Pancreas (tissue), 10 donors: ENCODE results near the gene ZNF407. TPM values are rescaled to one million over a fixed set of nuclear protein-coding genes. Genes with fewer than 3 reads are reported as not detected.

ENCODE experiments used
- ATAC-seq, 4 donors: fragments of 200-7000 bp; cut with Tn5 transposase; one replicate each; pipeline versions ENCODE4 v1.8.0 to v1.9.1; 2020; ENCODE audit warnings: mild to moderate bottlenecking in 4 of 4, moderate library complexity in 4 of 4
- DNase-seq, 6 donors: peaks; one replicate each; pipeline ENCODE4 v3.0.0-alpha.2; 2020
- FAIRE-seq: peaks from 2 replicates; lab custom pipeline; 2012; peaks lifted over from hg19 to GRCh38; lab: Jason Lieb, UNC
- H3K27ac ChIP-seq, 4 donors: fragments of 200-600 bp; sonication (generic); 1 replicate in 3 of 4; 2 replicates in 1 of 4; pipeline versions ENCODE4 v1.5.0 to v1.8.0; 2020
- H3K27me3 ChIP-seq, 4 donors: fragments of 200-600 bp; one replicate each; pipeline ENCODE4 v1.8.0; 2021
- H3K36me3 ChIP-seq, 3 donors: fragments of 200-600 bp; sonication (generic) in 1 of 3; one replicate each; pipeline versions ENCODE4 v1.5.0 to v1.8.0; 2020 to 2021
- H3K4me1 ChIP-seq, 3 donors: fragments of 200-600 bp; one replicate each; pipeline ENCODE4 v1.8.0; 2021
- H3K4me3 ChIP-seq, 4 donors: fragments of 200-600 bp; sonication (generic) in 2 of 4; one replicate each; pipeline versions ENCODE4 v1.5.0 to v1.8.0; 2020 to 2021
- H3K9me3 ChIP-seq, 4 donors: fragments of 200-600 bp; one replicate each; pipeline ENCODE4 v1.8.0; 2021
- WGBS, 2 donors: extraction: QIAGEN DNeasy Blood & Tissue Kit; methylation state at CpG; one replicate each; pipeline ENCODE4 v1.1.7; 2013; 5-methylcytosine and 5-hydroxymethylcytosine counted together
- intact Hi-C, 3 donors: fragments of 100-400 bp; cut with DNase I; formaldehyde crosslinking; loops; one replicate each; pipeline versions ENCODE4 v1.11.1 to v1.14.2; 2022
- polyA plus RNA-seq, 2 donors: library from polyadenylated mRNA; stranded (reverse); fragments of 200-250 nt; gene quantifications; one replicate each; pipeline ENCODE4 v1.2.3, GENCODE V29; 2013
- total RNA-seq, 6 donors: library from RNA; stranded (reverse); fragmentation: NEBNext Ultra II Directional in 4 of 6; extraction: Animal tissue kit (Norgen Biotek cat#: 25700) in 4 of 6; gene quantifications; one replicate each; pipeline versions ENCODE4 v1.2.1 to v1.2.4, GENCODE V29; 2021 to 2023
- TF ChIP-seq, protein P1 (sequence below), 4 donors: fragments of 200-600 bp; sonication (generic) in 3 of 4; IDR thresholded peaks; one replicate each; pipeline versions ENCODE4 v1.5.0 to v1.8.0; 2021; ENCODE audit warnings: antibody characterized with exemption in 4 of 4
- donor health status: healthy with polysubstance abuse.
- donor health status: DM: no; HTN: no; CAD: no; lungs with moderate emphysema.
- donor health status: DM: no; HTN: no; CAD: no.
- donor health status: control.
- donor health status: control.
- donor health status: Bipolar disorder and iron deficiency.
- donor health status: DM: yes; HTN: yes; CAD: no.
- donor health status: DM: no; HTN: no; CAD: no.
- donor health status: DM: no; HTN: no; CAD: no.
- donor health status: DM: yes; HTN: yes; CAD: no.

Gene ZNF407
- total and polyA plus RNA-seq, 8 donors, result 2.7 to 10.0 (median 4.9) TPM

DNA sequence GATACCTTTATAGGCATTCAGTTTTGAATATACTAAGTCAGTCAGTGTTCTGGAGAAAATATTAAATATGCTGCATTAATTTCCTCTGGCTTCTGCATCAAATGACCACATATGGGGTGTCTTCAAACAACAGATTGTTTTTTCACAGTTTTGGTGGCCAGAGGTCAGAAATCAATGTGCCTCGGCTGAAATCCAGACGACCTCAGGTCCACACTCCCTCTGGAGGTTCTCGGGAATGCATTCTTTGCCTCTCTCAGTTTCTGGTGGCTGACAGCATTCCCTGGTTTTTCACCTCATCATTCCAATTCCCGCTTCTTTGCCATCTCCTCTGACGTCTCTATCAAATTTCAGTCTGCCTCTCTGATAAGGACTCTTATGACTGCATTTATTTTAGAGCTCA, 142.3 kb downstream of the ZNF407 start:
- 68 to 73% methylated on average over 5 of the region's 5 CpGs for WGBS, 2 donors
- H3K4me1 ChIP-seq, result peaks cover 4 to 7% (median 5%) of the 10 kb centered on the region in 3 donors
- DNase-seq (no peak), ATAC-seq (no peak), FAIRE-seq (no peak)
- TF ChIP-seq, protein P1, sequence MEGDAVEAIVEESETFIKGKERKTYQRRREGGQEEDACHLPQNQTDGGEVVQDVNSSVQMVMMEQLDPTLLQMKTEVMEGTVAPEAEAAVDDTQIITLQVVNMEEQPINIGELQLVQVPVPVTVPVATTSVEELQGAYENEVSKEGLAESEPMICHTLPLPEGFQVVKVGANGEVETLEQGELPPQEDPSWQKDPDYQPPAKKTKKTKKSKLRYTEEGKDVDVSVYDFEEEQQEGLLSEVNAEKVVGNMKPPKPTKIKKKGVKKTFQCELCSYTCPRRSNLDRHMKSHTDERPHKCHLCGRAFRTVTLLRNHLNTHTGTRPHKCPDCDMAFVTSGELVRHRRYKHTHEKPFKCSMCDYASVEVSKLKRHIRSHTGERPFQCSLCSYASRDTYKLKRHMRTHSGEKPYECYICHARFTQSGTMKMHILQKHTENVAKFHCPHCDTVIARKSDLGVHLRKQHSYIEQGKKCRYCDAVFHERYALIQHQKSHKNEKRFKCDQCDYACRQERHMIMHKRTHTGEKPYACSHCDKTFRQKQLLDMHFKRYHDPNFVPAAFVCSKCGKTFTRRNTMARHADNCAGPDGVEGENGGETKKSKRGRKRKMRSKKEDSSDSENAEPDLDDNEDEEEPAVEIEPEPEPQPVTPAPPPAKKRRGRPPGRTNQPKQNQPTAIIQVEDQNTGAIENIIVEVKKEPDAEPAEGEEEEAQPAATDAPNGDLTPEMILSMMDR (IDR thresholded peaks at IDR 0.05), result no peak
- no peaks in the 10 kb centered on the region for H3K36me3 ChIP-seq
- H3K9me3 ChIP-seq, result no peaks in the 10 kb centered on the region
- intact Hi-C loops, result no loop called here
- no peak overlapping the region for H3K27ac ChIP-seq
- no peak overlapping the region for H3K4me3 ChIP-seq
- H3K27me3 ChIP-seq, result no peaks in the 10 kb centered on the region

DNA sequence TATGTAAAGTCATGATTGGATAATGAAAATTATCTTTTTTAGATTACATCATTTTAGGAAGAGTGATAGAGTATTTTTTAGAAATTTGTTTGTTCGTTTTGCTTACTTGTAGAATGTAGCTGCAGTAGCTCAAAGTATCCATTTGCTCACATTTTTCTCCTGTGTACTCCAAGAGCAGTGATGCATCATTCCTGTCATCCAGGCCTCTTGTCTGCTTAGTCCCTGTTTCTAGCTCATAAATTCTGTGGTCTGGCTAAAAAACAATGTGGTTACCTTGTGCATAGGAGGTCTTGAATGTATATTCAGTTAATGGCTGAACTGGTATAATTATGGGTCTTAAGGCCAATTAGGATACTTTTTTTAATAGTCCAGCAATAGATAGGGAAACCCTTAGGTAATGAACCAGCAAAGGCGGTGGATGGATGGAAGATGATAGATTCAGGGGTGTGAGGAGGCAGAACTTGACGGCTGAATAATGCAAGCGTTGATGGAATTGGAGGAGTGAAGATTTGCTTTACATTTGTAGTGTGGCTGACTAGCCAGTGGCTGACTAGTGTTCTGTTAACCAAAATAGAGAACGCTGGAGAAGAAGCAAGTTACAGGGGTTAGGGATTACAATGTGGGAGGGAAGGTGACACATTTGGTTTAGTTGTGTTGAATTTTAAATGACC, 145.0 kb downstream of the ZNF407 start:
- no peaks in the 10 kb centered on the region for H3K4me1 ChIP-seq
- intact Hi-C loops, result no loop called here
- no peaks in the 10 kb centered on the region for H3K36me3 ChIP-seq
- 90 to 92% methylated on average over 5 of the region's 5 CpGs for WGBS, 2 donors
- H3K27ac ChIP-seq, result no peak overlapping the region
- H3K9me3 ChIP-seq, result no peaks in the 10 kb centered on the region
- H3K27me3 ChIP-seq, result no peaks in the 10 kb centered on the region
- TF ChIP-seq, protein P1 (IDR thresholded peaks at IDR 0.05), result no peak
- FAIRE-seq, result no peak
- H3K4me3 ChIP-seq, result no peak overlapping the region
- no peak for DNase-seq
- ATAC-seq, result no peak

DNA sequence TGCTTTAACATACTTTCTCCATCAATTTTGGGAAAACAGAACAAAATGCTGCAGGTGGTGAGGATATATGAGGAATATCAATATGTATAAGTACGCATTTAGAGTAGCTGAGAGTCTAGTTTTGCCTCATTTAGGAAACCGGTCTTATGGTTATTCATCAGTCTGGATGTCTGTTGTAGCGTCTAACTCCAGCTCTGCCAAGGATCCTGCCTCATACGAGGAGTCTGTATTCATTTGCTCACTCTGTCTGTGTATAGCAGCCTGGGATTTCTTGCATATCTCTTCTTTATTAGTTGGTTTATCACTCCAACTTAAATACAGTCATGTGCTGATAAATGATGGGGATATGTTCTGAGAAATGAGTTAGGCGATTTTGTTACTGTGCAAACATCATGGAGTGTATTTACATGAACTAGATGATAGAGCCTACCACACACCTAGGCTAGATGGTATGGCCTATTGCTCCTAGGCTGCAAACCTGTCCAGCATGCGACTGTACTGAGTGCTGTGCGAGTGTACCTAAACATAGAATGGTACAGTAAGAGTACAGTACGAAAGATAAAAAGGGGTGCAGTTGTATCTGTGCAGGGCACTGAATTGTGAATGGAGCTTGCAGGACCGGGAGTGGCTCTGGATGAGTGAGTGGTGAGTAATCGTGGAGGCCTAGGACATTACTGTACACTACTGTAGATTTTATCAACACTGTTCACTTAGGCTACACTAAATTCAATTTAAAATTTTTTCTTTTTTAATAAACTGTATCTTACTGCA, 148.1 kb downstream of the ZNF407 start:
- intact Hi-C loops, result no loop called here
- 91% methylated on average over 10 of the region's 10 CpGs for WGBS, 2 donors
- peak in 1 of 4 donors; percentile 29 for ATAC-seq

DNA sequence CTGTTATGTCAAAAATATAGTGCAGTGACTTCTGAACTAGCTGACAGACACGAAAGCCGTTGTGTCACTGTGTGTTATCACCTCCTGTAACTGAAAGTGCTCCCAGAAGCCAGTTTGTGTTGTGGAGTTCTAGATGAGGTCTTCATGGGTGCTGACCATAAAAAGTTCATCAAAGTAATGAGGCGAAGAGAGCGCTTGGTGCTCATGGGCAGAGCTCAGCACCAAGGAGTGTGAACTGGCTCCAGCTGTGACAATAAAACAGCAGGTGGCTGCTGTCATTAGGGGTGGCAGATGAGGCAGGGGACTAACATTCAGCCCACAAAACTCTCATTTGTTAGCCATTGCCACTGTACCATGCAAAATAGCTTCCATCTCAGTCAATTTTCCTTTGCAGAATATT, 151.1 kb downstream of the ZNF407 start:
- Histone ChIP-seq H3K27me3 (no peaks in the 10 kb centered on the region), H3K27ac (no peak overlapping the region), H3K9me3 (no peaks in the 10 kb centered on the region), H3K4me3 (no peak overlapping the region), H3K4me1 (no peaks in the 10 kb centered on the region), H3K36me3 (no peaks in the 10 kb centered on the region)
- no peak for FAIRE-seq
- no peak for DNase-seq
- ATAC-seq, result peak in 2 of 4 donors; percentile 72 to 74
- intact Hi-C loops, result no loop called here
- TF ChIP-seq, protein P1 (IDR thresholded peaks at IDR 0.05), result no peak
- 87 to 92% methylated on average over 4 of the region's 4 CpGs for WGBS, 2 donors

More for the DNA sequence above, 148.1 kb downstream of the ZNF407 start:
- Histone ChIP-seq H3K4me3 (no peak overlapping the region), H3K4me1 (no peaks in the 10 kb centered on the region), H3K36me3 (no peaks in the 10 kb centered on the region), H3K27ac (no peak overlapping the region), H3K27me3 (no peaks in the 10 kb centered on the region), H3K9me3 (no peaks in the 10 kb centered on the region)
- DNase-seq (no peak), FAIRE-seq (no peak)
- TF ChIP-seq, protein P1 (IDR thresholded peaks at IDR 0.05), result no peak

DNA sequence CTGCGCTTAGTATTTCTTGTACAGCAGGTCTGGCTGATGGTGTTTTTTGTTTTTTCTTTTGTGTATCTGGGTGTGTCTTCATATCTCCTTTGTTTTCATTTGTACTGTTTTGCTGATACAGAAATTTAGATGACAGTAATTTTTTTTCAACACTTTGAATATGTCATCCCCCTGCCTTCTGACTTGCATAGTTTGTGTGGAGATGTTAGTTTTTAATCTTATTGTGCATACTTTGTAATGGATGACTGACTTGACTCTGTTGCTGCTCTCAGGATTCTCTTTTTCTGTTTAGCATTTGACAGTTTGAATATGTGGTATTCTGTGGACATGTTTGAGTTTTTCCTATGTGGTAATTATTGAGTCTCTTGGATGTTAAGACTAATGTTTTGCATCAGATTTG, 161.3 kb downstream of the ZNF407 start:
- Histone ChIP-seq H3K36me3 (no peaks in the 10 kb centered on the region), H3K27me3 (no peaks in the 10 kb centered on the region), H3K27ac (no peak overlapping the region), H3K4me1 (no peaks in the 10 kb centered on the region), H3K4me3 (no peak overlapping the region), H3K9me3 (no peaks in the 10 kb centered on the region)
- WGBS, 2 donors, result 100% methylated on average over 1 of the region's 1 CpG
- DNase-seq (no peak), ATAC-seq (no peak), FAIRE-seq (no peak)
- TF ChIP-seq, protein P1 (IDR thresholded peaks at IDR 0.05), result no peak
- intact Hi-C loops, result no loop called here
